Measurements from ENCODE around the gene TBC1D3K. TPM values are rescaled to one million over a fixed set of nuclear protein-coding genes. Genes with fewer than 3 reads are reported as not detected.

Gene TBC1D3K
- total RNA-seq: not detected in 2 replicates

DNA sequence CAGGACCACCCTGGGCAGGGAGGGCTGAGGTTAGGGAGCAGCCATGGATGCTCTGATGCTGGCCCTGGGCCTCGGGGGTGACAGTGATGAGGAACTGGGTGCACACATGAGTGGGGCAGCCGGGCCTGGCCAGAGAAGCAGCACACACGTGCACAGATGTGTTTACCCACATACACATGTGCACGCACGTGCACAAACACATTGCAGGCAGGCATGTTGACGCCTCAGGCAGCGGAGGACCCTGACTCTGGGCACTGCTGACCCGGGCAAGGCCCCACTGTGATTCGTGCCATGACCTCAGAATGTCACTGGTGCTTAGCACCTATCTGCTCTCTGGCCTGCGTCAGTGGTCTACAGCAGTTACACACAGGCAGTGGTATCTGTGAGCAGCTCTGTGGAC is at the start of gene TBC1D3K:
Gene TBC1D3K, plus strand, starts transcription at position 301 of the 400 bp plus-strand sequence. CDS start 1,585 bp downstream, outside the sequence.

Other genes starting within 250 kb of the TBC1D3K start
- gene HNF1B, start 179.4 kb upstream of the TBC1D3K start, total RNA-seq: not detected in 2 replicates
- gene TBC1D3L, start 64.6 kb downstream of the TBC1D3K start, total RNA-seq: 1.2 and 2.0 TPM in 2 replicates
- 0.47 TPM in 1 of 2 replicates, not detected in the other for gene TBC1D3D, start 79.6 kb downstream of the TBC1D3K start, total RNA-seq
- gene TBC1D3C, start 144.2 kb downstream of the TBC1D3K start, total RNA-seq: 0.38 TPM in 1 of 2 replicates, not detected in the other
- not detected in 2 replicates for gene TBC1D3E, start 203.5 kb downstream of the TBC1D3K start, total RNA-seq

Data from endothelial cell of coronary artery (primary cell).